ENCODE measurements around the gene KLHL25.

- no peak for TF ChIP-seq EZH2 (IDR thresholded peaks at IDR 0.05; ENCODE audit: borderline replicate concordance, low read depth, low read length, severe bottlenecking)
- TF ChIP-seq CTCF (IDR thresholded peaks at IDR 0.05; ENCODE audit: borderline replicate concordance, extremely low read depth, low read length, poor library complexity, severe bottlenecking) = no peak
These were observed 9.9 kb upstream of the KLHL25 start for GRCh38 chr15:85804481-85805170.
